SH-SY5Y (cell line): ENCODE results near the gene CD302.

Source experiments
- GATA2 ChIP-seq: IDR thresholded peaks from 2 replicates; pipeline ENCODE4 v1.6.1; 2011; ENCODE audit warnings: mild to moderate bottlenecking, low read depth, low read length
- GATA3 ChIP-seq: IDR thresholded peaks from 2 replicates; pipeline ENCODE4 v1.6.1; 2011; ENCODE audit warnings: low read depth, mild to moderate bottlenecking, low read length, moderate library complexity

Gene CD302

DNA sequence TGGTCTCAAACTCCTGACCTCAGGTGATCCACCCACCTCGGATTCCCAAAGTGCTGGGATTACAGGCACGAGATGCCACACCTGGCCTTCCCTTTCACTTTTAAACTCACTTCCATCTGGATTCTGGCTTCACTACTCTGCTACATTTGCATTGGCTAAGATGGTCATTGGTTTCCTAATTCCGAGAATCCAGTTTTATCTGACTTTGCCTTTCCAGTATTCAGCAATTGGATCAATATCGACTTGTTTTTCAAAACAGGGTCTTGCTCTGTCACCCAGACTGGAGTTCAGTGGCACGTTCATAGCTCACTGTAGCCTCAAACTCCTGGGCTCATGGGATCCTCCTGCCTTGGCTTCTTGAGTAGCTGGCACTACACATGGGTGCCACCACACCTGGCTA is 4.7 kb upstream of the CD302 start:
- TF ChIP-seq GATA3: no peak
- TF ChIP-seq GATA2: no peak

DNA sequence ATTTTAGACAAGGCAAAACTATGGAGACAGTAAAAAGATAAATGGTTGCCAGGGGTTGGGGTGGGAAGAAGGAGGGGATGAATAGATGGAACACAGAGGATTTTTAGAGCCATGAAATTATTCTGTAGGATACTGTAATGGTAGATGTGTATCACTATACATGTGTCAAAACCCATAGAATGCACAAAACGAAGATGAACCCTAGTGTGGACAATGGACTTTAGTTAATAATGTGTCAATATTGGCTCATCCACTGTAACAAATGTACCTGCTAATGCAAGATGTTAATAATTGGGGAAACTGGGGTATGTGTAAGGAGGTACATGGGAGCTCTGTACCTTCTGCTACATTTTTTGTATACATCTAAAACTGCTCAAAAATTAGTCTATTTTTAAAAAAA is 1.8 kb upstream of the CD302 start:
- TF ChIP-seq GATA3 (no peak), GATA2 (no peak)

- TF ChIP-seq GATA3: no peak
- TF ChIP-seq GATA2: no peak
These were observed 343 bp upstream of the CD302 start for GRCh38 chr2:159798376-159798725.

GRCh38 chr2:159797225-159797542 is 824 bp downstream of the CD302 start:
- TF ChIP-seq GATA2: no peak
- TF ChIP-seq GATA3: no peak

DNA sequence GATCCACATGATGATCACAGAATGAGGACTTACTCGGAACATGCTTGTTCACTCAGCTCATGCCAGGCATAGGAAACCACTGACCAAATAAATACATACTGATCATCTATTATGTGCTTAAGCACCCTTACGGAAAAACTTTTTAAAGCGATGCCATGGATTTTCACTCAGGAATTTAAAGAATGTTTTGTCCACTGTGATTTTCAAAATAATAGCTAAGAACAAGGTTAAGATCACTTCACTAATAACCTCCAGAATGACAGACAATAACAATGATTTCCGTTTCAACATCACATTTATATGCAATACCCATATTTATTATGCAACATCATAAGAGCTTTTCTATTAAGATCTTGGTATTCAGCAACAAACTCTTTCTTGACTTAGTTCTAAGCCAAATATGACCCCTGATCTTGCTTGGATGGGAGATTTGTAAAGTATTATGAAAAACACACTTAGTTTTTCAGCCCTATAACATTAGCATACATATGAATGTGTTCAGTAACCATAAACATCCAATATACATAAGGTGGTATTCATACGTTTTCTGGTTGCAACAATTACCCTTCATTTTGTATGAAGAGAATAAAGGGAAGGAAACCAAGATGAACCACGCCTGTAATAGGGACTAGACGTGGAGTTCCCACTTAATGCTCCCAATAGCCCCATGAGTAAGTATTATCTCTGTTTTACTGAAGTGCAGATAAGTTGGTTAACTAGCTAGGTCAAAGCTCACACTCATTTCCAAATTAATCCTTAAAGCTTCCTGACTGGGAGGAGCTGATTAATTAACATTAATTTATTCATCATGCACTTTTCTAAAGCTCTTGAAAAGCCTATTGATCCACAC is 1.9 kb downstream of the CD302 start:
- TF ChIP-seq GATA3 (no peak), GATA2 (no peak)

DNA sequence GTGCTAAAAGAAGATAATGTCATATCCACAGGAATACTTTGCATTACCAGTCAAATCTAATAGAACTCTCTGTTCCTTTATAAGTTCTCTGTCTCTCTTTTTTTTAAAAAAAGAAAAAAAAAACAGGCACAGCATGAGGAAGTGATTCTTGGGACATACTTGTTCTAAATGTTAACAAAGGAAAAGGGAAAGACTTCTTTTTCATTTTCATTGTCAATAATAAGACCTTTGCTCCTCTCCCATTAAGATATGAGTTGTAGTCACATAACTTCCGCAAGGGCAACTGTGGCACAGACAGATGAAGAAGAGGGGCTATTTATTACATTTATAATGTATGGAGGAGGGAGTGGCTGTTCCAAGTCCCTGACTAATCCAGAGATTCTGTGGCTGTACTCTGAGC is 4.7 kb downstream of the CD302 start:
- no peak for TF ChIP-seq GATA3
- TF ChIP-seq GATA2: no peak

- TF ChIP-seq GATA3 (no peak), GATA2 (no peak)
These were observed 5.4 kb downstream of the CD302 start for GRCh38 chr2:159792599-159792998.

- no peak for TF ChIP-seq GATA3
- TF ChIP-seq GATA2: no peak
These were observed 6.0 kb downstream of the CD302 start for GRCh38 chr2:159792036-159792435.

GRCh38 chr2:159790323-159790722 is 7.7 kb downstream of the CD302 start:
- TF ChIP-seq GATA2: no peak
- TF ChIP-seq GATA3: no peak

DNA sequence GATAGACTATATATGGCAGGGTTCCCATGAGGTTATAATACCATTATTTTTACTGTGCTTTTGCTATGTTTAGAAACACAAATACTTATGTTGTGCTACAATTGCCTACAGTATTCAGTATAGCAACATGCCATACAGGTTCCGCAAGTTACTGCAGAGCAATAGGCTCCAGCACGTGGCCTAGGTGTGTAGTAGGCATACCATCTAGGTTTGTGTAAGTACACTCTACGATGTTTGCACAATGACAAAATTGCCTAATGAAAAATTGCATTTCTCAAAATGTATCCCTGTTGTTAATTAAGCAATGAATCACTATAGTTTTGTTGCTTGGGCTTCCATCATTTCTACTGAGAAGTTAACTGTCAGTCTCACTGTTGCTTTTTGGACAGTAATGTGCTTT is 9.8 kb downstream of the CD302 start:
- TF ChIP-seq GATA3: no peak
- TF ChIP-seq GATA2: no peak

- TF ChIP-seq GATA2 (no peak), GATA3 (no peak)
These were observed 11.1 kb downstream of the CD302 start for GRCh38 chr2:159786938-159787337.

DNA sequence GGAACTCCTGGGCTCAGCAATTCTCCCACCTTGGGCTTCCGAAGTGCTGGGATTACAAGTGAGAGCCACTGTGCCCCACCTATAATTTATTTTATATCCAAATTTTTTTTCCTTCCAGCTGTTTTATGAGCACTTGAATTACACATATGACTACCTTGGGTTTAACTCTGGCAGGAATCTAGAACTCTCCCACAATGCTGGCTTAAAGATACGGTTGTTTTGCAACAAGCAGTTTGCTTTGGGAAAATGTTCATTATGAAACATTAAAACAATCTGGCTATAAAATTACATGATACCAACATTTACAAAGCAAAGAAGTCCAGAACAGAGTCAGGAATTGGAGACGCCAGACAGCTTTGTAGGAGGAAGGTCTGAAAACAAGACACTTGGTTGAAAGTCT is 12.8 kb downstream of the CD302 start:
- TF ChIP-seq GATA3 (no peak), GATA2 (no peak)

- no peak for TF ChIP-seq GATA2
- no peak for TF ChIP-seq GATA3
These were observed 14.5 kb downstream of the CD302 start for GRCh38 chr2:159783556-159783955.

GRCh38 chr2:159776321-159776720 is 21.7 kb downstream of the CD302 start:
- TF ChIP-seq GATA2: no peak

GRCh38 chr2:159775021-159775420 is 23.0 kb downstream of the CD302 start:
- TF ChIP-seq GATA2 (no peak), GATA3 (no peak)
